Psoas muscle (tissue), 8 donors: ENCODE measurements around the gene UNC5B. TPM values are rescaled to one million over a fixed set of nuclear protein-coding genes. Genes with fewer than 3 reads are reported as not detected.
A peak's percentile ranks its signal among the peaks of the same experiment; 100 is the strongest.

ENCODE experiments used
- ATAC-seq, 4 donors: fragments of 200-7000 bp; cut with Tn5 transposase; one replicate each; pipeline ENCODE4 v1.9.1; 2020; ENCODE audit warnings: moderate library complexity in 3 of 4, mild to moderate bottlenecking in 2 of 4
- DNase-seq, 2 donors: peaks; one replicate each; pipeline ENCODE4 v3.0.0-alpha.2; 2020
- H3K27ac ChIP-seq: fragments of 200-600 bp; one replicate; pipeline ENCODE4 v1.8.0; 2022
- H3K27me3 ChIP-seq, 3 donors: fragments of 200-600 bp in 1 of 3; one replicate each; pipeline versions ENCODE4 v1.6.1 to v1.8.0; 2013 to 2022; ENCODE audit warnings: low read length in 2 of 3, mild to moderate bottlenecking in 2 of 3, moderate library complexity in 1 of 3; ENCODE audit not compliant: insufficient read depth in 3 of 3
- H3K36me3 ChIP-seq, 2 donors: fragments of 200-600 bp in 1 of 2; one replicate each; pipeline versions ENCODE4 v1.6.1 to v1.8.0; 2013 to 2022; ENCODE audit warnings: low read depth in 1 of 2, mild to moderate bottlenecking in 1 of 2, moderate library complexity in 1 of 2; ENCODE audit not compliant: insufficient read depth in 1 of 2
- H3K4me1 ChIP-seq: fragments of 200-600 bp; one replicate; pipeline ENCODE4 v1.8.0; 2022
- H3K4me3 ChIP-seq: fragments of 200-600 bp; one replicate; pipeline ENCODE4 v1.8.0; 2022; ENCODE audit warnings: mild to moderate bottlenecking
- H3K9me3 ChIP-seq: fragments of 200-600 bp; one replicate; pipeline ENCODE4 v1.8.0; 2022
- WGBS, 3 donors: extraction: QIAGEN DNeasy Blood & Tissue Kit; methylation state at CpG; one replicate each; pipeline versions ENCODE4 v1.1.6 to v1.1.7; 2013; 5-methylcytosine and 5-hydroxymethylcytosine counted together
- intact Hi-C, 2 donors: fragments of 100-400 bp; cut with DNase I; formaldehyde crosslinking; loops; one replicate each; pipeline versions ENCODE4 v1.11.0 to v1.14.2; 2022
- polyA plus RNA-seq, 3 donors: library from polyadenylated mRNA; stranded (reverse); fragments of 200-250 nt; gene quantifications; one replicate each; pipeline ENCODE4 v1.2.3, GENCODE V29; 2013
- total RNA-seq, 4 donors: library from RNA; stranded (reverse); fragmentation: NEBNext Ultra II Directional in 2 of 4; extraction: Animal tissue kit (Norgen Biotek cat#: 25700) in 2 of 4; gene quantifications; one replicate each; pipeline versions ENCODE4 v1.2.1 to v1.2.4, GENCODE V29; 2021 to 2023
- TF ChIP-seq, protein P1 (sequence below): fragments of 200-600 bp; IDR thresholded peaks from one replicate; pipeline ENCODE4 v1.8.0; 2022; ENCODE audit warnings: antibody characterized with exemption
- donor health status: healthy with polysubstance abuse.
- donor health status: DM: no; HTN: no; CAD: no; lungs with moderate emphysema.
- donor health status: Bipolar disorder and iron deficiency.
- donor health status: healthy.
- donor health status: DM: yes; HTN: yes; CAD: no.
- donor health status: DM: no; HTN: no; CAD: no.
- donor health status: DM: no; HTN: no; CAD: no.
- donor health status: DM: yes; HTN: yes; CAD: no.

UNC5B gene
- total and polyA plus RNA-seq, 7 donors, result 0.65 to 5.7 (median 1.3) TPM

DNA sequence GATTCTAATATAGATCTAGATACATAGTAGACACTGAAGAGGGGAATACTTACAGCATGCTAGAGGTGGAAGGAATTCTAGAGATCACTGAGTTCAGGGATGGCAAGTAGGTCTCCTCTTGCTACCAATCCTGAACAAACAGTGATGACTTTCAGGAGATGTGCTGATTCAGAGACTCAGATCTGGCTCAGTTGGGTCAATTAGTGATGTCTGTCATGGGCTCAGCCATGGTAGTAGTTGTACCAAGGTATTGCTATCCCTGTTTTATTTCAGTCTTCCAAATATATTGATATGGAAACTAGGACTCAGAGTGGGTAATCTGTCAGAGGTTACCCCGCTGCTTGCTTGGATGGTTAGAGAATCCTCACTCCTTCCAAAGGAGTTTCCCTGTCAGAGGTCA, 38.5 kb downstream of the UNC5B start:
- Histone ChIP-seq H3K9me3 (no peaks in the 10 kb centered on the region), H3K27ac (no peak overlapping the region), H3K4me3 (no peak overlapping the region), H3K27me3 (no peaks in the 10 kb centered on the region), H3K36me3 (no peaks in the 10 kb centered on the region), H3K4me1 (peaks cover 9% of the 10 kb centered on the region)
- 88 to 100% (median 93%) methylated on average over 1 of the region's 1 CpG for WGBS, 3 donors
- no peak for DNase-seq
- intact Hi-C loops, result no loop called here
- TF ChIP-seq, protein P1, sequence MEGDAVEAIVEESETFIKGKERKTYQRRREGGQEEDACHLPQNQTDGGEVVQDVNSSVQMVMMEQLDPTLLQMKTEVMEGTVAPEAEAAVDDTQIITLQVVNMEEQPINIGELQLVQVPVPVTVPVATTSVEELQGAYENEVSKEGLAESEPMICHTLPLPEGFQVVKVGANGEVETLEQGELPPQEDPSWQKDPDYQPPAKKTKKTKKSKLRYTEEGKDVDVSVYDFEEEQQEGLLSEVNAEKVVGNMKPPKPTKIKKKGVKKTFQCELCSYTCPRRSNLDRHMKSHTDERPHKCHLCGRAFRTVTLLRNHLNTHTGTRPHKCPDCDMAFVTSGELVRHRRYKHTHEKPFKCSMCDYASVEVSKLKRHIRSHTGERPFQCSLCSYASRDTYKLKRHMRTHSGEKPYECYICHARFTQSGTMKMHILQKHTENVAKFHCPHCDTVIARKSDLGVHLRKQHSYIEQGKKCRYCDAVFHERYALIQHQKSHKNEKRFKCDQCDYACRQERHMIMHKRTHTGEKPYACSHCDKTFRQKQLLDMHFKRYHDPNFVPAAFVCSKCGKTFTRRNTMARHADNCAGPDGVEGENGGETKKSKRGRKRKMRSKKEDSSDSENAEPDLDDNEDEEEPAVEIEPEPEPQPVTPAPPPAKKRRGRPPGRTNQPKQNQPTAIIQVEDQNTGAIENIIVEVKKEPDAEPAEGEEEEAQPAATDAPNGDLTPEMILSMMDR, result no peak
- no peak for ATAC-seq

DNA sequence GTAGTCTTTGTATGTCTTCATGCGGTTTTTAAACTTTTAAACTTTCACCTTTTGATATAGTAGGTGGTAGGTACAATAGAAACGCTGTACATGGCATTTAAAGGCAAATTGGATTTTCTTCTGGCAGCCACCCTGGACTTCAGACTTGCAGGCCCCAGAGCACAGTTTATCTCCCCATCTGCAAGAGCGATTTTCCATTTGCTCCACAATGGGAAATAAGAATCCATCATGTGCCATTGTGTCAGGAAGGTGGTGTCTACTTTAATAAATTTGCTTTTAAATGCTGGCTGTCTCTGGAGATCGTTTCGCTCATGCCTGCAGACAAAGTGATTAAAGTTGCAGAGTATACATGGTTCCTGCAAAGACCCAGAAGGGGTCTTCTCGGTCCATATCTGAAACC, 38.9 kb downstream of the UNC5B start:
- intact Hi-C loops, result no loop called here
- no peak for ATAC-seq
- Histone ChIP-seq H3K27me3 (no peaks in the 10 kb centered on the region), H3K36me3 (no peaks in the 10 kb centered on the region), H3K27ac (no peak overlapping the region), H3K9me3 (no peaks in the 10 kb centered on the region), H3K4me3 (no peak overlapping the region), H3K4me1 (peaks cover 14% of the 10 kb centered on the region)
- WGBS, 3 donors, result 79 to 86% (median 83%) methylated on average over 6 of the region's 6 CpGs
- DNase-seq, result no peak
- TF ChIP-seq, protein P1, result no peak

DNA sequence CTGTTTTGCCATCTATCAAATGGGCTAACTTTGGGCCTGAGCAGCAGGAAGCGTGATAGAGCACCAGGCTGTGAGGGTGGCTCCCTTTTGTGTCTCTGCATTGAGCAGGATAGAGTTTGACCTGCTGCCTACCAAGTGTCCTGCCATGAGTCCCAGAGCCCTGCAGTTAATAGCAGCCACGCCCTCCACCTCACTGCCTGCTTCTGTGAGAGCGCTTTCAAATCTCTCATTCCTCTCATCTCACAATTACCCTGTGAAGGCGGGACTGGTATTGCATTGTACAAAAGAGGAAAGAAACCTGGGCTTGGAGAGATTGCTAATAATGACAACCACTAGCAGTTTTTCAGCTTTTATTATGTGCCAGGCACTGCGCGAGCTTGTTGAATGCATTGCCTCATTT, 39.9 kb downstream of the UNC5B start:
- Histone ChIP-seq H3K4me1 (peaks cover 15% of the 10 kb centered on the region), H3K4me3 (no peak overlapping the region), H3K27ac (no peak overlapping the region), H3K36me3 (no peaks in the 10 kb centered on the region), H3K27me3 (no peaks in the 10 kb centered on the region), H3K9me3 (no peaks in the 10 kb centered on the region)
- peak in 1 of 2 donors; percentile 6 for DNase-seq
- no peak for ATAC-seq
- 81 to 94% (median 93%) methylated on average over 6 of the region's 6 CpGs for WGBS, 3 donors
- TF ChIP-seq, protein P1, result no peak
- intact Hi-C loops, result no loop called here

DNA sequence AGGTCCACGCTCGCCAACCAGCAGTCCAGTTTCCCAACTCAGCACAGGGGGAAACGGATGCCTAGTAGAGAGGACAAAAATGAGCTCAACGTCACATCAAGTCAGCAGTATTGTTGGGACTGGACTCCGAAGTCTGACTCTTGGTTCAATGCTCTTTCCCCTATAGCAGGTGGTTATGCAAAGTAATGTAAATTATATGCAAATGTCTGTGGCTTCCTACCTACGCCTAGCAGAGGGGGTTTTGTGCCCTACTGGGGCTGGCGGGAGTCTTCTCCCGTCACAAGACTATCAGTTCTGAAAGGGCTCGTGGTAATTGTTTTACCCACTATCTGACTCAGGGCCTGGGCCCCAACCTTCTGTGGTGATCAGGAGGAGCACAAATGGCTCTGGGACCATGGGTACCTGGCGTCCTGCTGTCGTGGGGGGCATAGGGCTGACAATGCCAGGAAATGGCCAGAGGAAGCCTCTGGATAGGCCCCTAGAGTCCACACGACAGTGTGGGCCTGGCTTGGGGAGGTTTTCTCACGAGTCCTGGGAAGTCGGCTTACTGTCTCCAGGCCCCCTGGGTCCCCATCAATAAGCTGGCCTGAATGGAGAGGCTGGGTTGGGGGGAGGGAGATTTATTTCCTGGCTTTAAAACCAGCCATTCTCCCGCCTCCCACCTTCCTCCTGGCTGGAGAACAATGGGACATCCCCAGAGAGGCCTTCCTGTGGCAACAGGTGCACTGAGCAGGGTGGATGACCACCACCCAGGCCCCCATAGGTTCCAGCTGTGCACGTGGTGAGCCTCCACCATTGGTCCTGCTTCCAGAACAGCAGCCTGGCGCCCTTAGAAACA, 41.8 kb downstream of the UNC5B start:
- no peaks in the 10 kb centered on the region for H3K36me3 ChIP-seq
- TF ChIP-seq, protein P1, result no peak
- intact Hi-C loops, result no loop called here
- H3K4me3 ChIP-seq, result no peak overlapping the region
- no peak for DNase-seq
- H3K9me3 ChIP-seq, result no peaks in the 10 kb centered on the region
- 81 to 85% (median 84%) methylated on average over 17 of the region's 17 CpGs for WGBS, 3 donors
- no peaks in the 10 kb centered on the region for H3K27me3 ChIP-seq
- H3K4me1 ChIP-seq, result peaks cover 15% of the 10 kb centered on the region
- H3K27ac ChIP-seq, result no peak overlapping the region
- ATAC-seq, result no peak
